Muscle of arm (tissue), 12 donors: ENCODE measurements around the gene ZNF740. TPM values are rescaled to one million over a fixed set of nuclear protein-coding genes. Genes with fewer than 3 reads are reported as not detected.
"Not testable (repeated sequence)": the region's sequence is repeated elsewhere in the genome, so short reads cannot be mapped to it uniquely, and the experiment has no call there.

ENCODE experiments used
- DNase-seq: peaks from one replicate; pipeline ENCODE4 v3.0.0-alpha.2; 2013
- polyA plus RNA-seq, 12 donors: library from polyadenylated mRNA; unstranded; fragments of 120-200 nt; gene quantifications; one replicate each; pipeline ENCODE4 v1.2.1, GENCODE V29; 2013; ENCODE audit not compliant: insufficient read length in 12 of 12

The ZNF740 gene
- polyA plus RNA-seq, 12 donors, result 16.0 to 37.8 (median 30.9) TPM; not detected in 1

GRCh38 chr12:53193985-53194716 is 13.6 kb downstream of the ZNF740 start:
- no peak for DNase-seq

- no peak for DNase-seq
Measured at GRCh38 chr12:53194973-53195372, 14.5 kb downstream of the ZNF740 start.

- DNase-seq, result no peak
Measured at GRCh38 chr12:53195516-53196420, 15.2 kb downstream of the ZNF740 start.

GRCh38 chr12:53196486-53196885 is 16.0 kb downstream of the ZNF740 start:
- DNase-seq, result no peak

GRCh38 chr12:53197011-53197640 is 16.6 kb downstream of the ZNF740 start:
- DNase-seq, result no peak

- no peak for DNase-seq
Measured at GRCh38 chr12:53198486-53199110, 18.1 kb downstream of the ZNF740 start.

- DNase-seq, result no peak
Measured at GRCh38 chr12:53199700-53200099, 19.2 kb downstream of the ZNF740 start.

- DNase-seq, result no peak
Measured at GRCh38 chr12:53200107-53200457, 19.6 kb downstream of the ZNF740 start.

GRCh38 chr12:53200458-53201176 is 20.1 kb downstream of the ZNF740 start:
- no peak for DNase-seq

- no peak for DNase-seq
Measured at GRCh38 chr12:53201177-53201541, 20.6 kb downstream of the ZNF740 start.

- no peak for DNase-seq
Measured at GRCh38 chr12:53201639-53202038, 21.1 kb downstream of the ZNF740 start.

GRCh38 chr12:53202316-53202715 is 21.8 kb downstream of the ZNF740 start:
- DNase-seq, result not testable (repeated sequence)

- DNase-seq, result no peak
Measured at GRCh38 chr12:53204351-53204750, 23.8 kb downstream of the ZNF740 start.

- DNase-seq, result no peak
Measured at GRCh38 chr12:53205747-53206419, 25.4 kb downstream of the ZNF740 start.

- DNase-seq, result no peak
Measured at GRCh38 chr12:53207042-53207441, 26.5 kb downstream of the ZNF740 start, which contains the start of gene ITGB7. Gene ITGB7 (minus strand): TSS chr12:53207251. CDS start chr12:53200443, 6,808 bp downstream.

GRCh38 chr12:53208435-53208834 is 27.9 kb downstream of the ZNF740 start:
- DNase-seq, result no peak

- no peak for DNase-seq
Measured at GRCh38 chr12:53208877-53209463, 28.4 kb downstream of the ZNF740 start.

GRCh38 chr12:53210843-53211242 is 30.3 kb downstream of the ZNF740 start:
- no peak for DNase-seq

- DNase-seq, result no peak
Measured at GRCh38 chr12:53211476-53212381, 31.2 kb downstream of the ZNF740 start.
